Epithelial cell of prostate (primary cell): Measurements from ENCODE around the gene PLK2.

ENCODE experiments used
- DNase-seq: peaks from one replicate; pipeline ENCODE4 v3.0.0-alpha.2; 2011; ENCODE audit warnings: low read depth, low spot score
- H3K27ac ChIP-seq: fragments of 450-650 bp; 2 replicates; pipeline ENCODE4 v1.5.1; 2017; ENCODE audit warnings: mild to moderate bottlenecking

PLK2 gene

GRCh38 chr5:58452566-58453258, 7.2 kb downstream of the PLK2 start:
- no peak for DNase-seq
- H3K27ac ChIP-seq: peak overlapping the region; percentile 91

- H3K27ac ChIP-seq: peak overlapping the region; percentile 91
- no peak for DNase-seq
Measured at GRCh38 chr5:58451732-58452565, 7.9 kb downstream of the PLK2 start.

- peak overlapping the region; percentile 91 for H3K27ac ChIP-seq
- DNase-seq: no peak
Measured at GRCh38 chr5:58450811-58451629, 8.9 kb downstream of the PLK2 start.

GRCh38 chr5:58450018-58450417, 9.9 kb downstream of the PLK2 start:
- peak overlapping the region; percentile 91 for H3K27ac ChIP-seq

GRCh38 chr5:58447226-58447625, 12.7 kb downstream of the PLK2 start:
- no peak overlapping the region for H3K27ac ChIP-seq
- no peak for DNase-seq

More at GRCh38 chr5:58450018-58450417, 9.9 kb downstream of the PLK2 start:
- no peak for DNase-seq

- DNase-seq: no peak
- no peak overlapping the region for H3K27ac ChIP-seq
Measured at GRCh38 chr5:58446024-58446423, 13.9 kb downstream of the PLK2 start.

- peak overlapping the region; percentile 20 for H3K27ac ChIP-seq
- DNase-seq: no peak
Measured at GRCh38 chr5:58444805-58445204, 15.1 kb downstream of the PLK2 start.

GRCh38 chr5:58440901-58441460, 18.9 kb downstream of the PLK2 start:
- DNase-seq: no peak
- H3K27ac ChIP-seq: no peak overlapping the region

GRCh38 chr5:58439094-58439644, 20.7 kb downstream of the PLK2 start:
- no peak for DNase-seq
- no peak overlapping the region for H3K27ac ChIP-seq

- no peak overlapping the region for H3K27ac ChIP-seq
- DNase-seq: no peak
Measured at GRCh38 chr5:58437661-58438060, 22.2 kb downstream of the PLK2 start.

GRCh38 chr5:58431832-58432231, 28.1 kb downstream of the PLK2 start:
- H3K27ac ChIP-seq: no peak overlapping the region
- DNase-seq: no peak

- no peak overlapping the region for H3K27ac ChIP-seq
- no peak for DNase-seq
Measured at GRCh38 chr5:58412932-58413331, 47.0 kb downstream of the PLK2 start.

- peak overlapping the region; percentile 77 for H3K27ac ChIP-seq
- DNase-seq: no peak
Measured at GRCh38 chr5:58412081-58412480, 47.8 kb downstream of the PLK2 start.

- DNase-seq: peak; percentile 75
- H3K27ac ChIP-seq: peak overlapping the region; percentile 77
Measured at GRCh38 chr5:58411372-58411771, 48.5 kb downstream of the PLK2 start.

- DNase-seq: peak; percentile 87
- H3K27ac ChIP-seq: peak overlapping the region; percentile 77
Measured at GRCh38 chr5:58410441-58410840, 49.4 kb downstream of the PLK2 start.

GRCh38 chr5:58407042-58407719, 52.7 kb downstream of the PLK2 start:
- peak overlapping the region; percentile 77 for H3K27ac ChIP-seq
- no peak for DNase-seq

- no peak for DNase-seq
- H3K27ac ChIP-seq: peak overlapping the region; percentile 77
Measured at GRCh38 chr5:58406394-58406793, 53.5 kb downstream of the PLK2 start.

- peak overlapping the region; percentile 77 for H3K27ac ChIP-seq
- DNase-seq: no peak
Measured at GRCh38 chr5:58405175-58405574, 54.7 kb downstream of the PLK2 start.

- DNase-seq: no peak
- H3K27ac ChIP-seq: peak overlapping the region; percentile 77
Measured at GRCh38 chr5:58404734-58405133, 55.2 kb downstream of the PLK2 start.
